Thyroid gland (tissue), 4 donors: Measurements from ENCODE around the gene GTF2A2.

ENCODE experiments used
- CTCF ChIP-seq, 6 experiments: fragments of 200-600 bp in 3 of 6; fragments of 450-650 bp in 3 of 6; sonication (generic) in 3 of 6; IDR thresholded peaks; one replicate each; pipeline ENCODE4 v1.5.1; 2016 to 2019; ENCODE audit warnings: antibody characterized with exemption in 6 of 6, mild to moderate bottlenecking in 2 of 6, inconsistent platforms in 1 of 6, moderate library complexity in 1 of 6
- POLR2A ChIP-seq, 2 donors: fragments of 450-650 bp; IDR thresholded peaks; one replicate each; pipeline ENCODE4 v1.6.1; 2017; ENCODE audit warnings: antibody characterized with exemption in 2 of 2, mild to moderate bottlenecking in 2 of 2, moderate library complexity in 1 of 2

GRCh38 chr15:59702351-59702750, 45.0 kb upstream of the GTF2A2 start:
- TF ChIP-seq CTCF (IDR thresholded peaks at IDR 0.05) = no peak
- no peak for TF ChIP-seq POLR2A (IDR thresholded peaks at IDR 0.05)
